OCI-LY1 (cell line): ENCODE results near the gene HLA-DRA.
"Not testable (repeated sequence)": the region's sequence is repeated elsewhere in the genome, so short reads cannot be mapped to it uniquely, and the experiment has no call there.

Experiments
- H2AFZ ChIP-seq: fragments of 200-600 bp; sonication (generic), shearing (Covaris generic); 2 replicates; pipeline ENCODE4 v1.6.0; 2014; ENCODE audit warnings: antibody characterized with exemption, mild to moderate bottlenecking, low read length
- H3F3A ChIP-seq: fragments of 200-600 bp; sonication (generic), shearing (Covaris generic); 2 replicates; pipeline ENCODE4 v1.6.0; 2014; ENCODE audit warnings: mild to moderate bottlenecking, antibody characterized with exemption, low read length, moderate library complexity; ENCODE audit not compliant: insufficient read depth
- H3K27ac ChIP-seq: fragments of 200-600 bp; sonication (generic); 2 replicates; pipeline ENCODE4 v1.5.1; 2014; ENCODE audit warnings: low read length, mixed run types, mild to moderate bottlenecking, low read depth; ENCODE audit not compliant: poor library complexity, severe bottlenecking
- H3K27me3 ChIP-seq: fragments of 200-600 bp; sonication (generic); 2 replicates; pipeline ENCODE4 v1.6.0; 2014; ENCODE audit warnings: antibody characterized with exemption, mild to moderate bottlenecking, low read length, moderate library complexity; ENCODE audit not compliant: insufficient read depth
- H3K36me3 ChIP-seq: fragments of 200-600 bp; sonication (generic); 2 replicates; pipeline ENCODE4 v1.6.1; 2014; ENCODE audit warnings: mild to moderate bottlenecking, antibody characterized with exemption, low read length, moderate library complexity, mixed read lengths; ENCODE audit not compliant: insufficient read depth
- H3K4me1 ChIP-seq: fragments of 200-600 bp; sonication (generic); 2 replicates; pipeline ENCODE4 v1.5.1; 2014; ENCODE audit warnings: mild to moderate bottlenecking, low read length, moderate library complexity; ENCODE audit not compliant: insufficient read depth, severe bottlenecking
- H3K4me2 ChIP-seq: fragments of 200-600 bp; sonication (generic), shearing (Covaris generic); 2 replicates; pipeline ENCODE4 v1.6.1; 2014; ENCODE audit warnings: low read length
- H3K4me3 ChIP-seq: fragments of 200-600 bp; sonication (generic); 2 replicates; pipeline ENCODE4 v1.5.1; 2014; ENCODE audit warnings: low read length, low read depth, mild to moderate bottlenecking, mixed read lengths; ENCODE audit not compliant: poor library complexity, severe bottlenecking
- H3K79me2 ChIP-seq: fragments of 200-600 bp; shearing (Covaris generic); 2 replicates; pipeline ENCODE4 v1.6.1; 2016; ENCODE audit warnings: mixed run types, low read length, mixed read lengths; ENCODE audit not compliant: insufficient read depth
- H3K9ac ChIP-seq: fragments of 200-600 bp; sonication (generic), shearing (Covaris generic); 2 replicates; pipeline ENCODE4 v1.6.1; 2014; ENCODE audit warnings: mild to moderate bottlenecking, low read length, mixed read lengths
- H3K9me2 ChIP-seq: fragments of 200-600 bp; sonication (generic), shearing (Covaris generic); 2 replicates; pipeline ENCODE4 v1.6.1; 2014; ENCODE audit warnings: low read depth, mild to moderate bottlenecking, low read length, mixed read lengths
- H3K9me3 ChIP-seq: fragments of 200-600 bp; shearing (Covaris generic); 2 replicates; pipeline ENCODE4 v1.6.1; 2014; ENCODE audit warnings: low read length, mixed read lengths
- H4K20me1 ChIP-seq: fragments of 200-600 bp; sonication (generic), shearing (Covaris generic); 2 replicates; pipeline ENCODE4 v1.6.0; 2016; ENCODE audit warnings: mild to moderate bottlenecking, low read length; ENCODE audit not compliant: insufficient read depth
- CTCF ChIP-seq: fragments of 200-600 bp; sonication (generic), shearing (Covaris generic); IDR thresholded peaks from 2 replicates; pipeline ENCODE4 v1.5.1; 2017; ENCODE audit warnings: mild to moderate bottlenecking, antibody characterized with exemption, low read length, moderate library complexity, mixed read lengths
- EZH2 ChIP-seq: fragments of 200-600 bp; sonication (generic), shearing (Covaris generic); IDR thresholded peaks from 2 replicates; pipeline ENCODE4 v1.8.0; 2017; ENCODE audit warnings: borderline replicate concordance, mixed run types, mild to moderate bottlenecking, antibody characterized with exemption, low read length, moderate library complexity, mixed read lengths

The HLA-DRA gene

GRCh38 chr6:32432050-32432450 is 7.6 kb upstream of the HLA-DRA start:
- no peak overlapping the region for H3K27ac ChIP-seq
- H3K9me3 ChIP-seq = no peaks in the 10 kb centered on the region
- no peak for TF ChIP-seq EZH2
- peak; percentile 56; the same call in 1 of the 2 replicates for TF ChIP-seq CTCF
- H2AFZ ChIP-seq = no peak overlapping the region
- no peaks in the 10 kb centered on the region for H3K4me1 ChIP-seq
- no peaks in the 10 kb centered on the region for H3K27me3 ChIP-seq
- no peak overlapping the region for H3K9ac ChIP-seq
- no peaks in the 10 kb centered on the region for H4K20me1 ChIP-seq
- no peak overlapping the region for H3K4me2 ChIP-seq
- no peaks in the 10 kb centered on the region for H3K36me3 ChIP-seq
- H3K9me2 ChIP-seq = no peaks in the 10 kb centered on the region
- H3F3A ChIP-seq = no peaks in the 10 kb centered on the region
- no peaks in the 10 kb centered on the region for H3K79me2 ChIP-seq
- no peak overlapping the region for H3K4me3 ChIP-seq

GRCh38 chr6:32433950-32434349 is 5.7 kb upstream of the HLA-DRA start:
- not testable (repeated sequence) for H4K20me1 ChIP-seq, H3F3A ChIP-seq, H3K9ac ChIP-seq, H3K27ac ChIP-seq, H3K79me2 ChIP-seq, H2AFZ ChIP-seq, H3K4me3 ChIP-seq, H3K27me3 ChIP-seq, H3K4me1 ChIP-seq, H3K4me2 ChIP-seq, H3K9me2 ChIP-seq, H3K9me3 ChIP-seq, H3K36me3 ChIP-seq

- Histone ChIP-seq H3K4me2 (no peak overlapping the region), H3K79me2 (no peaks in the 10 kb centered on the region), H3F3A (no peaks in the 10 kb centered on the region), H3K4me3 (no peak overlapping the region), H3K9ac (no peak overlapping the region), H3K27me3 (no peaks in the 10 kb centered on the region), H3K36me3 (no peaks in the 10 kb centered on the region), H4K20me1 (no peaks in the 10 kb centered on the region), H3K27ac (no peak overlapping the region), H2AFZ (no peak overlapping the region), H3K4me1 (no peaks in the 10 kb centered on the region), H3K9me2 (no peaks in the 10 kb centered on the region), H3K9me3 (no peaks in the 10 kb centered on the region; the same call in 1 of the 2 replicates)
- TF ChIP-seq EZH2 (no peak), CTCF (no peak)
Measured at GRCh38 chr6:32436186-32436585, 3.5 kb upstream of the HLA-DRA start.

- Histone ChIP-seq H3K9ac (no peak overlapping the region), H3K9me3 (no peaks in the 10 kb centered on the region; the same call in 1 of the 2 replicates), H3K36me3 (no peaks in the 10 kb centered on the region), H3K4me2 (no peak overlapping the region), H3K27me3 (peaks cover 5% of the 10 kb centered on the region; the same call in 1 of the 2 replicates), H2AFZ (no peak overlapping the region), H4K20me1 (no peaks in the 10 kb centered on the region), H3F3A (no peaks in the 10 kb centered on the region), H3K79me2 (no peaks in the 10 kb centered on the region), H3K27ac (no peak overlapping the region), H3K4me3 (no peak overlapping the region), H3K4me1 (no peaks in the 10 kb centered on the region), H3K9me2 (no peaks in the 10 kb centered on the region)
- TF ChIP-seq EZH2 (no peak), CTCF (no peak)
Measured at GRCh38 chr6:32436995-32437836, 2.5 kb upstream of the HLA-DRA start.
